PFSK-1 (cell line): ENCODE data around the gene FAM20A.

Experiments used
- FOXP2 ChIP-seq: optimal IDR thresholded peaks from 2 replicates; pipeline ENCODE3; 2011; ENCODE audit warnings: borderline replicate concordance, control low read depth, inconsistent platforms; ENCODE audit not compliant: insufficient read depth; ENCODE audit errors: extremely low read length, extremely low read depth
- POLR2AphosphoS5 ChIP-seq: IDR thresholded peaks from 2 replicates; pipeline ENCODE4 v1.6.1; 2012; ENCODE audit warnings: low read depth, mild to moderate bottlenecking, control low read depth, low read length, moderate library complexity
- REST ChIP-seq, 2 experiments: IDR thresholded peaks; 2 replicates each; pipeline versions ENCODE4 v1.6.1 to v1.8.0; 2011 to 2012; ENCODE audit warnings: low read depth in 2 of 2, low read length in 2 of 2, control low read depth in 1 of 2, inconsistent platforms in 1 of 2, mild to moderate bottlenecking in 1 of 2, moderate library complexity in 1 of 2; ENCODE audit not compliant: insufficient read depth in 1 of 2
- SIN3A ChIP-seq: IDR thresholded peaks from 2 replicates; pipeline ENCODE4 v1.6.1; 2012; ENCODE audit warnings: mild to moderate bottlenecking, low read length, moderate library complexity, borderline replicate concordance; ENCODE audit not compliant: insufficient read depth
- TAF1 ChIP-seq: IDR thresholded peaks from 2 replicates; pipeline ENCODE4 v1.6.1; 2012; ENCODE audit warnings: low read length, control low read depth, borderline replicate concordance; ENCODE audit not compliant: insufficient read depth

Gene FAM20A

DNA sequence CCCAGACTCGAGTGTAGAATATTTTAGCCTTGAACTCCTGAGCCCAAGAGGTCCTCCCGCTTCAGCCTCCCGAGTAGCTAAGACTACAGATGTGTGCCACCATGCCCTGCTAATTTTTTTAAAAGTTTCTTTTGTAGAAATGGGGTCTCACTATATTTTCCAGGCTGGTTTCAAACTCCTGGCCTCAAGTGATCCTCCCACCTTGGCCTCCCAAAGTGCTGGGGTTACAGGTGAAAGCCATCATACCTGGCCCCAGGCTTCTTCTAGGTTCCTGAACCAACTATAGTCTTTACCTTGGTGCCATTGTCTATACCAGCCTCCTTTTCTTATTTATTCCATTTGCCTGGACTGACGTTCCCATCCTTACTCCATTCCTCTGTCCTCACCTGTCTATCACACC is 106.1 kb downstream of the FAM20A start:
- TF ChIP-seq TAF1: no peak
- no peak for TF ChIP-seq REST (IDR thresholded peaks at IDR 0.05; ENCODE audit: insufficient read depth in 1 of 2, low read depth in 2 of 2, low read length in 2 of 2)
- no peak for TF ChIP-seq FOXP2
- TF ChIP-seq POLR2AphosphoS5: no peak
- TF ChIP-seq SIN3A: no peak

GRCh38 chr17:68491381-68492231 is 109.6 kb downstream of the FAM20A start:
- TF ChIP-seq FOXP2 (no peak), SIN3A (0 out of 2 replicates have a peak, but pooled peaks have one; percentile 27)

DNA sequence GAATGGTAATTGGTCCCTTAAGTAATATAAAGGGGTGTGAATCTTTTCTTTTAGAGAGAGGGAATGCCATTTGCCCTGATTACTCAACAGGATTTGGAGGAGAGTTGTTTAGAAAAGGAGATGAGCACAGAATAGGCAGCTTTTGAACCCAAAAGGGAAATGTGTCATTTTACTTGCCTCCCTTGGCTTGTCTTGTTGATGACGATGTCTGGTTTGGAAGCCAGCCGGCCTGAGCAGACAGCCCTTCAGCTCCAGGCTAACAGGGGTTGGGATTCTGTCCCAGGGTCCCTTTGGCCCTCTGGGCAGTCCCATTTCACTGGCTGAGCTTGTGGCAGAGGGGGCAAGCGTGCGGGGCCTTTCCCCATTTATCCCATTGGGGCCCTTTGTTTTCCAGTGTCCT is 111.2 kb downstream of the FAM20A start:
- TF ChIP-seq POLR2AphosphoS5: no peak
- TF ChIP-seq REST (IDR thresholded peaks at IDR 0.05; ENCODE audit: insufficient read depth in 1 of 2, low read depth in 2 of 2, low read length in 2 of 2): no peak
- no peak for TF ChIP-seq TAF1
- TF ChIP-seq FOXP2: no peak
- TF ChIP-seq SIN3A: no peak
